HuH-7.5 (cell line): ENCODE data around the gene ZBTB7C.

Experiments used
- DNase-seq: peaks from one replicate; pipeline ENCODE4 v3.0.0; 2011; ENCODE audit warnings: low spot score

Gene ZBTB7C

DNA sequence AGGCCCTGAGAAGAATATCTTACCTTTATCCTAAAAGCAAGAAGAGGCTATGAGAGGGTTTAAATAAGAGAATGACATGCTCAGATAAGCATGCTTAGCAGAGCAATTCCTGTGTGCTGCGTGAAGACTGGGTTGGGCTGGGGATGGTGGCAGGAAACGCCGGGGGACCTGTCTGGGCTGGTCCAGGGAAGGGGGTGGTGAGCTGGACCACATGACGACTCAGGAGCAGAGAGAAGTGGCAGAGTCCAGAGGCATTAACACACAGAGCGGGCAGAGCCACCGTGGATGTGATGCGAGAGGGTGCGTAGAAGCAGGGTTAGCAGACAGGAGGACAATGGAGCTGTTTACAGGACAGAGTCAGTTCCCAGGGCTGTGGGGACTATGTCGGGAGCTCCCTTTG, 84.5 kb downstream of the ZBTB7C start:
- DNase-seq, result no peak

DNA sequence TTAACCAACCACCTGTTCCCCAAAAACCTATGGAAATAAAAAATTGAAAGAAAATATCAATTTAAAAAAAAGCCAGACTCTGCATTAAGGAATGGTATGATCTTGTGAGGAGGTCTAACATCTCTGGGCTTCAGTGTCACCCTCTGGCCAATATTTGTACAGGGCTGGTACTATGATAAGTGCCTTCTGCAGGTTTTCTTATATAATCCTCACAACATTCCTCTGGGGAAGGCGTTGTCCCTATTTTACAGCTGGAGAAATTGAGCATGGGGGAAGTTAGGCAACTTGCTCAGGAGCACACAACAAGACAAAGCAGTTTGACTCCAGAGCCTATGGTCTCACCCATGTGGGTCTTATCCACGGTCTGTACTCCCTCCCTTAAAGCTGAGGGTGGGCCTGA, 86.0 kb downstream of the ZBTB7C start:
- no peak for DNase-seq

DNA sequence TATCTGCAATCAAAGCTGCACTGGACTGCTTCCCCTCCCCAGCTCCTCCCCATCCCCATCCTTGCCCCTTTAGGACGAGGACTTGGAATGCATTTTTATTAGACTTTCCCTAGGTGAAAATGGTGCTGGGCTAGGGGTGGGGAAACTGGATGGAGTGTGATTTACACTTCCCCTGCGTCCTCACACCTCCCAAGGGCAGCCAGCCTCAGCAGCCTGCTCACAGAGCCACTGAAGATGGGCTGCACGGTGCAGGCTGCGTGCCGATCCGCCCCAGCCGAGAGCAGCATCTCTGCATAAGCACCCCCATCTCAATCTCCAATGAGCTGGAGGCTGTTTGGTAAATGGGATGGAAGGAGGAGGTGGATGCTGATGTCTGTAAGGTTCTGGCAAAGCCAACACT, 87.6 kb downstream of the ZBTB7C start:
- no peak for DNase-seq

DNA sequence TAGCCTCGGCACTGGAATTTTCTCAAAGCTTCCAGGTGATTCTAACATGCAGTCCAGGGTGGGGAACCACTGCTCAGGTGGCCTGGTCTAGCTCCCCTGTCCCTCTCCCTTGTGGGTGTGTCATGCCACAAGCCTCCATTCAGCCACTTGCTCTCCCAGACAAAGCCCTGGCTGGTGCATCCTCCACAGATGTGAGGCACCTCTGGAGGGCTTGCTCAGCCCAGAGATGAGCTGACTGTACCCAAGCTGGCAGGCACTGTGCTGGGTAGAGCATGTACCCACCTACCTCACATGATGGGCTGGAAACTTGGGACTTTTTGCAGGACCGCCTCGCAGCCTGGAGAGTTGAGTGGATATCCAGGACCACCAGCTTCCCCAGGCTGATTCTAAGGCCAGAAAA, 88.1 kb downstream of the ZBTB7C start:
- no peak for DNase-seq

DNA sequence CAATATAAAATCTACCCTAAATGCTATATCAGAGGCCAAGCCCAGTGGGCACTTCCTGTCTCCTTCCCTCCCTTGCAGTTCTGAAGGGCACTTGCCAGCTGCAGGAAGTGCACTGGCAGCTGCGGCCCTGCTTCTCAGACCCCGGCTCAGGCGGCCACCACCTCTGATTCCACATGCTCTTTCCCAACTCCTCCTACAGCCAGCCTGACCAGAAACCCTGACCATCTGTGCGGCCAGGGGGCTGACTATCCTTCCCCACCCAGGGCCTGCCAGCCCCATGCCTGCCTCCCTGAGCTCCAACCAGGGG, 88.6 kb downstream of the ZBTB7C start:
- DNase-seq, result no peak

DNA sequence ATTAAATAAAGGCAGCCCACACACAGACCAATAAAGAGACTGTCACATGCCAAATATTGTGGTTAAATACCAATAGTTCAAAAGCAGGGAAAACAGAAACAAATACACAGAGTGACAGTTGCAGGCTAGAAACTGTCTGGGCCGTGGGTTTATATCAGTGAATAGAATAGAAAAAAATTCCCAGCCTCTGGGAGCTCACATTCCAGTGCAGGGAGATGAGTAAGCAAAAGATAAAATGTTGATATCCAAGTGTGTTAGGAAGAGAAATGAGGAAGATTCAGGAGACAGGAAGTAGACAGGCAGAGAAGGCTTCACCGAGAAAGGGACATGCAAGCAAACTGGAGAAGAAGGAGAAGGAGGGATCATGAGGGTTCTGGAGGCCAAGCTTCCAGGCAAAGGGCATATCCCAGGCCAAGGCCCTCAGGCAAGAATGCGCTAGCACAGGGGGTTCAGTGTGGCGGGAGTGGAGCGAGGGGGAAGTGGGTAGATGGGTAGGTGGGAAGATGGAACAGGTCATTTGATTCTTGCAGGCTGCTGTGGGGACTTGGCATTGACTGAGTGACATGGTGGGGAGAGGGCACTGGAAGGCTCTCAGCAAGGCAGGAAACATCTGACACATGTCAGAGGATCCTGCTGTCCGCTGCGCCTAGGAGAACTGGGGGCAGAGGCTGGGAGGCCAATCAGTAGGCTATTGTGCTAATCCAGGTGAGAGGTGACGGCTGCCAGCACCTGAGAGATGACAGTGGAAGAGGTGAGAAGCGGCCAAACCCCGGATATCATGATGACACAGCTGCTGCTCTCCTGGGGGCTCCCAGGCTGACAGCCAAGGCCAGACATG, 89.2 kb downstream of the ZBTB7C start:
- no peak for DNase-seq

DNA sequence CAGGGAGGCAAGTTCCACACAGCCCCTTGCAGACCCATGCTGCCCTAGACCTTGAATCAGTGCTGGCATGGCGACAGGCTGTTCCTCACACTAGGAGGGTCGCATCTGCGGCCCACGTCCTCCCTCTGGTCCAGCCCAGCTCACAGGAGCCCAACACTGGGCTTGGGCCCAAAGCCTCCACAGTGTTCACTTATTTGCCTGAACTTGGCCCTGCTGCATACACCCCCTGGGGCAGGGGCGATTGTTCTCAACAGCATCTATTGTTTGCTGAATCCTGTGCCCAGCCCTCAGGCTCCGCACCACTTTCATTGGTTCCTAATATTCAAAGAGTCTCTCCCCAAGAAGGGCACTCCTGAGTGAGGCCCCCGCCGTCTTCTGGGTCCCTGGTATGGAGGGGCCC, 90.7 kb downstream of the ZBTB7C start:
- DNase-seq, result no peak

DNA sequence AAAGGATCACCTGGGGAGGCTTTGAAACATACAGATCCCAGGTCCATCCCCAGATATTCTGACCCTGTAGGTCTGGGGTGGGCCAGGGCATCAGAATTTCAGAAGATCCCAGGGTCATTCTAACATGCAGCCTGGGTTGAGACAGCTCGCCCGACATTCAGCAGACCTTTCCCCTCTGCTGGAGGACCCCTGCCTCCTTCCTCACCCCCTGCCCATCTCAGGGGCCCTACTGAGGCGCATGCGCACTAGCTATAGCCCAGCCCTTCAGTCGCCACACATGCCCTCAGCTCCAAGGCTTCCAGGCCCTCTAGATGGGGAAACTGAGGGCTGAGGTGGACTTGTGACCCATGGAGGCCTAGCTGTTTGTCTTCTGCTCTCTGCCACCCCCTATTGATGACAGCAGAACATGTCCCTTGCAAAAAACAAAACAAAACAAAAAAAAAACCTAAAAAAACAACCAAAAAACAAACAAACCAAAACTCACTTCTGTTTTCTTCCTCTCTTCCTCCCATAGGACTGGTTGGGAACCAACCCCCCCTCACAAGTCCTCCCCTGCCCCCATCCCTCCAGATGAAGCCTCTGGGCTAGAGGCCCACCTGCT, 91.3 kb downstream of the ZBTB7C start:
- DNase-seq, result no peak

DNA sequence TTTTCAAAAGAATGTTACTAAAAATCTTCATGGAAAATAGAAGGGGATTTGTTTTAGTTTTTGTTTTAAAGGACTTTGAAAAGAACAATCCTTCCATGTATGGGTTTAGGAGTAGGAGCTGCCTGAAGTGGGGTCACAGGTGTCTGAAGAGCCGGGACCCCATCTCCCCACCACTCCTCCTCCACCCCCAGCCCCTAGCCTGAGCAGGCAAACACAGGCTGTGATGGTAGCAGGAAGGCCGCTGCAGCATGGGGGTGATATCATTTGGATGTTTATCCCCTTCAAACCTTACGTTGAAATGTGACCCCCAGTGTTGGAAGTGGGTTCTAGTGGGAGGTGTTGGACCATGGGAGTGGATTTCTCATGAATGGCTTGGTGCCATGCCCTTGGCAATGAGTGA, 93.0 kb downstream of the ZBTB7C start:
- DNase-seq, result no peak

DNA sequence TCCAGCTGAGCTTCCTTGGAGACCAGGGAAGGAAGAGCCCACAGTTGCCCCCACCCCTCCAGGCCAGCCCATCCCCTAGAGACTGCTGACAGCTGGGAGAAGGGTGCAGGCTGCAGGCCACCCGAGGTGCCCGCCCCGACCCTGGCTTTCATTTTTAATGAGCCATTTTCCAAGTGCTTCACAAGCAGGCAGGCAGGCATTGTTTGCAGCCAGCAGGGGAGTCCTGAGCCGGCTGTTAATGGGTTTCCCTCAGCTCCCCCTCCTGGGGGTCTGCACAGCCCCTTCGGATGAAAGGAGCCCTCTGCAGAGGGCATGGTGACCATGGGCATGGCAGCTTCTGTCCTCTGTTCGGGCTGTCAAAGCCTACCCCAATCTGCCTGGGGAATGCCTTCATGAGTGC, 94.5 kb downstream of the ZBTB7C start:
- no peak for DNase-seq

DNA sequence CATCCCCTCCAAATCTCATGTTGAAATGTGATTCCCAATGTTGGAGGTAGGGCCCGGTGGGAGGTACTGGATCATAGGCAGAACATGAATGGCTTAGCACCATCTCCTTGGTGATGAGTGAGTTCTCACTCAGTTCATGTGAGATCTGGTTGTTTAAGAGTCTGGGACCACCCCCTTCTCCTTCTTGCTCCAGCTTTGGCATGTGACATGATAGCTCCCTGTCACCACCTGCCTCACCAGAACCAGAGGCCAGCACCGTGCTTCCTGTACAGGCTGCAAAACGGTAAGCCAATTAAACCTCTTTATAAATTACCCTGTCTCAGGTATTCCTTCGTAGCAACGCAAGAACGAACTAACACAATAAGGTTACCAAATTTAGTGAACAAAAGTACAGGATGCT, 95.4 kb downstream of the ZBTB7C start:
- no peak for DNase-seq

DNA sequence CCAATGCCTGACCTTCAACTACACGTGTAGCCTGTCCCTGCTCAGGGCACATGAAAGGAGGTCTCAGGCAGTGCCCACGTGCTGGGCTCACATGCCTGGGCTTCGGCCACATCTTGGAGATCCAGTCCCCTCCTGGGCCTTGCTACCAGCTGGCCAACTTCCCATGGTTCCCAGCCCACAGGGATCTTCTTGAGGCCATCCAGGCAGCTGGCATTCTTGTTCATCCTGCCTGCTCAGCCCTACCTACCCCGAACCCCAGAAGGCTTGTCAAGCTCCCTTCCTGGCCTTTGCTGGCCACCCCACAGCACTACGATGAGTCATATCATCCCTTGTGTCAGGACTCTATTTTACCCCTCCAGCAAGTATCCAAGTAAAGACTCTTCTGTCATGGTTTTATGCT, 97.1 kb downstream of the ZBTB7C start:
- DNase-seq, result no peak

DNA sequence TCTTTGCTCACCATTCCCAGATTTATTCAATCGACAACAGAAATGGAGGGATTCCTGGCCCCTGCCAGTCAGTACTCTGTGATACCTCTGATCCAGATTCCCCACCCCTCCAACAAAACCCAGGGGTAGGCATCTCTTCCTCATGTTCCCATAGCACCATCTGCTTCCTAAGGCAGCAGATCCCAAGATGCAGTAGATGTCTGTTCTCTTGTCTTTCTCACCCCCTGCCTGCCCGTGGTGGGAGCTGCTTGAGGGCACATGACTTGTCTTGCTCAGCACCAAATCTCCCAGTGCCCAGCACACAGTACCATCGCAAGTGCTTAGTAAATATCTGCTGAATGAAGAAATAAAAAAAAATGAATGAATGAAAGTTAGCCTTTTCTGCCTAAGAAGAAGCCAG, 98.2 kb downstream of the ZBTB7C start:
- no peak for DNase-seq

DNA sequence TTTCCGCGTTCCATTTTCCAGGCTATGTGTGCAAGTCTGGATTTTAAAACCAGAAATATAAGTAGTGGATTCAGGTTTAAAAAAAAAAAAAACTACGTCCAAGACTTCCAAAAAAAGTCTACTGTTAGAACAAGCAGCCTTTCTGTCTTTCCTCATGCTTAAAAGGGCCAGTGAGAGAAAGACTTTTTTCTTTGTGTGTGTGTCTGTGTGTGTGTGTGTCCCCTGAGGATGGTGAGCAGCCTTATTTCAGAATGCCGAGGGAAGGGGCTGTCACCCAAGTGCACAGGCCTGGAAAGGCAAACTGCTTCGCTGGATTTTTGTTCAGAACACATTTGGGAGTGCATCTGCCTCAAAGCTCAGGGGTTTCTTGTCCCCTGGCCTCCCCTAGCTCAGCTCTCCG, 98.8 kb downstream of the ZBTB7C start:
- DNase-seq, result no peak

DNA sequence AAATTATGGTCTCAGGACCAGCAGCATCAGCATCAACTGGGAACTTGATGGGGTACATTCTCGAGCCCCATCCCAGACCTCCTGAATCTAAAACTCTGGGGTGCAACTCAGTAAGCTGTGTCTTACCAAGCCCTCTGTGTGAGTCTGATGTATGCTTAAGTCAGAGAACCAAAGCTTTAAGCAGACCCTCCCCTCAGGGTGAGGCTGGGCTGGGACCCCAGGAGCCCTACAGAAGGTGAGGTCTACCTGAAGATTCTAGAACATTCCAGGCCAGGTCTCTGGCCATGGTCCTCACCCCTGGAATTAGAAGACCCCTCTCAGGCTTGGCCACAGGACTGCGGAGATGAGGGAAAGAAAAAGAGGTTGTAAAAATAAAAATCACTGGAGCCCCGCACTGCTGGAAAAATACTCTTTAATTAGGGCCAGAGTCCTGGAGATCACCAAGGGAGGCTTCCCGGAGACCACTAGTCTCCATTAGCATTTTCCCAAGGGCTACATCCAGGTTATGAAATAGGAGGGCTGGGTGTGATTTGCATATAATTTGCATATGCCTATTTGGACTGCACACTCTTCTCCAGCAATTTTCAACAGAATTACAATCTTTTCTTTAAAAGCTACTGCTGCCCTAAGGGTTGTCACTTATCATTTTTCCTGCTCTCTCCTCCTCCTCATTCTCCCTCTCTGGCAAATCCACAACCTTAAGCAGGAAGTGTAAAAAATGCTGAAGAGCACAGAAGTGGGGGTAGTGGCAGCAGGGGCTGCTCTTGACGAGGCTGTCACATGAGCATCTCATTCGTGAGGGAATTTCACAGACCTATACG, 100.2 kb downstream of the ZBTB7C start:
- no peak for DNase-seq

DNA sequence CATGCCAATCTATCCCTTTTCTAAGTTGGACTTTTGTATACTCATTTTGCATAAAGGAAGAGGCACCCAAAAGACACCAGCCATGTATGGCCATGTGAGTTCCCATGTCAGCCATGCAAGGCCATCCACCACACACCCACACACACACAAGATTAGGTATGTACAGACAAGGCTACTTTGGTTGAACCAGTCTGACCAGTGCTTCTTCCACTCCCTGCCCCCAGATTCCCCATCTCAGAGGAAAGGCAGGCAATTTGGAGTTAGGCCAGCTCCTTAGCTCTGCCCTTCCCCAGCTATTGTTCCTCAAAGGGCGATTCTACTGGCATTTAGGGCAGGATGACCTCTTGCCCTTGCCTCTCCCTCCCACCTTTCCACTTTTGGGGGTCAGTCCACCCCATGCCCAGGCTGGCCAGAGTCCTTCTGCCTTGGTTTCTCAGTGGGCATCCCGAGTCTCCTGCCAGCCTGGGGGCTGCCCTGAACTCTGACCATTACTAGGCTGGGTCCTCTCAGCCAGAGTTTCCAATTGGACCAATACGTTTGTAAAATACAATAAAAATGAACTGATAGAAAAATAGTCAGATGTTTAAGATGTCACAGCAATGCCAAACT, 101.1 kb downstream of the ZBTB7C start:
- no peak for DNase-seq

DNA sequence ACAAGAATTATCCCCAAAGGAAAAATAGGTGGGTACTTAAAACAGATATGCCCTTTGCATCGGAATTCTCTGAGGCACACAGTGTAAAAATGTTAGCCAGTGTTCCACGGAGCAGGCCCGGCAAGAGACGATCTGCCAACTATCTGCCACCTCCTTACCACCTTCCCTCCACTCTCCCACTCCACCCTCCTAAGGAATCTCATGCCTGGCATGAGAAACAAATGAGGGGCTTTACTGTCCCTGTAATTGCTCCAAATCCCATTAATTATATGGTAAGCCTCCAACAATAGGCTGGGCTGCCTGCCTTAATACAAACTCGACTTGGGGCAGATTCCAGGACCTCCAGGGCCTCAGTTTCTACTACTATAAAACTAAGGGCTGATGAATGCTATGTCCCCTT, 102.3 kb downstream of the ZBTB7C start:
- DNase-seq, result no peak

DNA sequence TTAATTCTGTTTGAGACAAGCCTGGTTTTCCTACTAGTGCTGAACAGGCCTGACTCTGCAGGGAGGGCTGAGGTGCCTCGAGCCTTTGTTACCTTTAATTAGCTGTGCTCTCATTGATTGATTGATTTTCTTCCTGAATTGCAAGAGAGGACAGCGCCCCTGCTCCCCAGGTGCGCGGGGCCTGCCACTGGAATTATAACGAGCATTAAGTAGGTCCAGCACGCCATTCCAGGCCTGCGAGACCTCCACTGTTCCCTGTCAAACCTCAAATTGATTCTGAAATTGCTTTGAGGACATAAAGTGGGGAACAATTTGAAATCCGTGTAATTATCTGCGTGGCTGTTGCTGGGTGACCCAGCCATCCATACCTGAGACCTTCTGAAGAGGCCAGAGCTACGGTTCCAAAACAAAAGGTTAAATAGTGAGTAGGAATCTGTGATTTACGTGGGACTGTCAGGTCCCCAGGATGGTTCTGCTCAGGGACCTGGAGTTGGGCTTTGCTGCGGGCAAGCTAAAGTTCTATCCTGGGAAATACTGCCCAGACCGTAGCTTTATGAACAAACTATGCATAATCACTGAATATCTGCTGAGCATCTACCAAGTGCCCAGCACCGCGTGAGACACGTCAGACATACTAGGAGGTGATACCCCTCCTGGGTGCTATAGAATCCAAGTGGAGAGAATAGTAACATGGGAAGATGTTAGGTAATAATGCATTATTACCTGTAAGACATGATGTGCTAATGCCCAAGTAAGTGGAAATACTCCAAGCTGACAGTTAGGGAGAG, 104.1 kb downstream of the ZBTB7C start:
- no peak for DNase-seq

DNA sequence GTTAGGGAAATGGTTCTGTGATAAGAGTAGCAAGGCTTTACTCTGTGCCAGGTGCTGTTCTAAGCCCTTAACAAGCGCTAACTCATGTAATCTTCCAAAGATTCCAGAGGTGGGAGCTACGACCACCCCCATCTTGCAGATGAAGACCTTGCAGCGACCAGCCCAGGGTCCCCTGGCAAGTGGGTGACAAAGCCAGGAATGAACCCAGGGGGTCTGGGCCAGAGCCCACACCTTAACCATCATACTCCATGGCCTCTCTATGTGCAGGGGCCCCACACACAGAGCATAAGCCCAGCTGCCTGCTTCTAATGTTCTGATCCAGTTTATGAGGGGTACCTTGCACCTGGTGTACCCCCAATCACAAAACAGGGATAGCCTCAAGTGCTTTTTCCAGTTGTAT, 105.3 kb downstream of the ZBTB7C start:
- no peak for DNase-seq

DNA sequence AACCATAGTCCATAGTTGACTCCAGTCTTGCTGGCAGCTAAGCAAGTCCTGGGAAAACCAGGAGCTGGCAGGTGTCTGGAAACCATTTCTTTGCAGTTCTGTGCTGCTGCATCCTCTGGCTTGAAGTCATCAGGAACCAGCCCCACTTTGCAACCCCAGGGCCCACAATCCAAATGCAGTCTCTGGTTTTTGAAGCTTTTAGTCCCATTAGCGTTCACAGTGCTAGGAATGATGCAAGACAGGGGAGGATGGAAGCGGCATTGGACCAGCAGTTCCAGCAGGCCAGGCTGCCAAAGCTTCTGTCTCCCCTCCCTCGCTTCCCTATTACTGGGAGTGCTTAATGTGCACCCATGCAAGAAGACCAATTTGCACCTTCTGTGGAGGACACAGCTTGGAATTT, 106.4 kb downstream of the ZBTB7C start:
- DNase-seq, result no peak

DNA sequence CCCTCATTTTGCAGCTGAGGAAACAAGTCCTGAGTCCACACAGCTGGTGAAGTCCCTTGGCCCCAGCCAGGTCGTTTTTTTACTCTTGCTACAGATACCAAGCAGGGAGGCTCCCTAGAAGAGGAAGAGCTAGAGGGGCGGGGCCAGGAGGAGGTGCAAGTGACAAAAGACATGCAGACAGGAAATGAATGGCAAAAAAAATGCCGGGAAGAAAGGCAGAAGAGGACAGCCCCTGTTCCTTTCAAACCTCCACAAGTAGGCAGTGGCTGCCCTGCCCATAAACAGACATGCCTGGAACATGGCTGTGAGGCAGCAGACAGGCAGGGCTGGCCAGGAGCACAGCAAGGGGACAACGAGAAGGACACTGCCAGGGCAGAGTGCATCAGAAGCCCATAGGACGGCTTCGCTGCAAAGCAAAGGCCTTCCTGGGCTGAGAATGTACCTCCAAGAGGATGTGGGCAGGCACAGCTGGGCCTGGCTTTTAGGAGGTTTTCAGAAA, 108.7 kb downstream of the ZBTB7C start:
- no peak for DNase-seq

DNA sequence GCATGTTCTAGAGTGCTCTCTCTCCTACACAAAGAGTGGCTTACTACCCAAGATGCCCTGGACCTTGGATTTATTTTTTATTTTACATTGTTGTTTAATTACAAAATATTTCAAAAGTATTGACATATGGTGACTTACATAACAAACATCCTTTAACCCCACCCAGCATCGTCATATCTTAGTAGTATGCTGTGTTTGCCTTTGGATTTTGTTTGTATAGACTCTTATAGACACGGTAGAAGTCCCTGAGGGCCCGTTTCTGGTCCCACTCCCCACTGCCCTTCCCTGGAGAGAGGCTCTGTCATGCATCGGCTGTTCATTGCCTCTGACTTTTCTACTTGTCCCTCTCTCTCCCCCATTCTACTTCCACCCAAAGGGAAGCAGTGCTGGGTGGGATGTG, 112.0 kb downstream of the ZBTB7C start:
- no peak for DNase-seq
